ENCODE data around the gene EID1. TPM values are rescaled to one million over a fixed set of nuclear protein-coding genes. Genes with fewer than 3 reads are reported as not detected.
A peak's percentile ranks its signal among the peaks of the same experiment; 100 is the strongest.

The EID1 gene
- total RNA-seq, 1 experiment from 2014 or later: 104 TPM

DNA sequence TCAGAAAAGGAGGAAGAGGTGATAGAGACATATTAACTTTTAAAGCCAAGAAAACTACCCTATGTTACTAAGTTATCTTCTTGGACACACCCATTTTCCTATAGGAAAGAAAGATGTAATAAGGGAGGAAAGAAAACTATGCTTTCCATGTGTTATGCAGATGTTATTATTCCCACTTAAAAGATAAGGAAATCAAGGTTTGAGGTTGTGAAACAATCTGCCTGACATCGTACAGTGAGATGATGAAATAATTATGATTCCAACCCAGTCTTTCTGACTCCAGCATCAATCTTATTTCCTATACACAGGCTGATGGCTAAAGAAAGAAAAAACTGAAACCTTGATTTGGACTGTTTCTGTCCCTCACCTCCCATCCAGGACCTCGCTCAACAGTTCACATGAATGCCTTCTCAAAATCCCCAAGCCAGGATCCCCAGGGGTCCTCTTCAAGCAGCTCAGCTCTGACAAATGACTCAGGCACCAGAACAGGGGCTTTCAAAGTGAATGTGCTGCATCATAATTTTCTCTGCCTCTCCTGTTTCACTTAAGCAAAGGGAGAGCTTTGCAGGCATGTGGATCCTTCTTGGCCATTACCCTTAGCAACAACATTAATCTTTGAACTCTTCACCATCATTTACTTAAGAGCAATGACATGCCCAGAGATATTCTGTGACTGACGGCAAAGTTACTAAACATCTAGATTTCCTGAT, 12.4 kb upstream of the EID1 start:
- no peaks in the 10 kb centered on the region for H3K36me3 Mint-ChIP-seq
- H3K4me3 Mint-ChIP-seq: no peak overlapping the region
- H3K27me3 Mint-ChIP-seq (ENCODE audit: low read depth): no peaks in the 10 kb centered on the region
- TF ChIP-seq EMX1 (CRISPR knock-in tag; IDR thresholded peaks at IDR 0.05): no peak
- no peak for TF ChIP-seq PRRX2 (CRISPR knock-in tag; IDR thresholded peaks at IDR 0.05)
- no peak for TF ChIP-seq CBFB (CRISPR knock-in tag; IDR thresholded peaks at IDR 0.05; ENCODE audit: low read depth)
- TF ChIP-seq CREB1 (CRISPR knock-in tag; IDR thresholded peaks at IDR 0.05): no peak
- TF ChIP-seq ZNF138 (CRISPR knock-in tag; conservative IDR thresholded peaks at IDR 0.05): no peak
- TF ChIP-seq NR2C2 (CRISPR knock-in tag; IDR thresholded peaks at IDR 0.05): no peak
- no peak for TF ChIP-seq NR3C1 (CRISPR knock-in tag; conservative IDR thresholded peaks at IDR 0.05; ENCODE audit: low read depth)
- TF ChIP-seq ZNF671 (CRISPR knock-in tag; IDR thresholded peaks at IDR 0.05): no peak
- TF ChIP-seq, protein P1, sequence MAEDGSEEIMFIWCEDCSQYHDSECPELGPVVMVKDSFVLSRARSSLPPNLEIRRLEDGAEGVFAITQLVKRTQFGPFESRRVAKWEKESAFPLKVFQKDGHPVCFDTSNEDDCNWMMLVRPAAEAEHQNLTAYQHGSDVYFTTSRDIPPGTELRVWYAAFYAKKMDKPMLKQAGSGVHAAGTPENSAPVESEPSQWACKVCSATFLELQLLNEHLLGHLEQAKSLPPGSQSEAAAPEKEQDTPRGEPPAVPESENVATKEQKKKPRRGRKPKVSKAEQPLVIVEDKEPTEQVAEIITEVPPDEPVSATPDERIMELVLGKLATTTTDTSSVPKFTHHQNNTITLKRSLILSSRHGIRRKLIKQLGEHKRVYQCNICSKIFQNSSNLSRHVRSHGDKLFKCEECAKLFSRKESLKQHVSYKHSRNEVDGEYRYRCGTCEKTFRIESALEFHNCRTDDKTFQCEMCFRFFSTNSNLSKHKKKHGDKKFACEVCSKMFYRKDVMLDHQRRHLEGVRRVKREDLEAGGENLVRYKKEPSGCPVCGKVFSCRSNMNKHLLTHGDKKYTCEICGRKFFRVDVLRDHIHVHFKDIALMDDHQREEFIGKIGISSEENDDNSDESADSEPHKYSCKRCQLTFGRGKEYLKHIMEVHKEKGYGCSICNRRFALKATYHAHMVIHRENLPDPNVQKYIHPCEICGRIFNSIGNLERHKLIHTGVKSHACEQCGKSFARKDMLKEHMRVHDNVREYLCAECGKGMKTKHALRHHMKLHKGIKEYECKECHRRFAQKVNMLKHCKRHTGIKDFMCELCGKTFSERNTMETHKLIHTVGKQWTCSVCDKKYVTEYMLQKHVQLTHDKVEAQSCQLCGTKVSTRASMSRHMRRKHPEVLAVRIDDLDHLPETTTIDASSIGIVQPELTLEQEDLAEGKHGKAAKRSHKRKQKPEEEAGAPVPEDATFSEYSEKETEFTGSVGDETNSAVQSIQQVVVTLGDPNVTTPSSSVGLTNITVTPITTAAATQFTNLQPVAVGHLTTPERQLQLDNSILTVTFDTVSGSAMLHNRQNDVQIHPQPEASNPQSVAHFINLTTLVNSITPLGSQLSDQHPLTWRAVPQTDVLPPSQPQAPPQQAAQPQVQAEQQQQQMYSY (CRISPR knock-in tag; IDR thresholded peaks at IDR 0.05): no peak
- no peak for TF ChIP-seq AFF4 (CRISPR knock-in tag; IDR thresholded peaks at IDR 0.05; ENCODE audit: borderline replicate concordance)
- TF ChIP-seq, protein P2, sequence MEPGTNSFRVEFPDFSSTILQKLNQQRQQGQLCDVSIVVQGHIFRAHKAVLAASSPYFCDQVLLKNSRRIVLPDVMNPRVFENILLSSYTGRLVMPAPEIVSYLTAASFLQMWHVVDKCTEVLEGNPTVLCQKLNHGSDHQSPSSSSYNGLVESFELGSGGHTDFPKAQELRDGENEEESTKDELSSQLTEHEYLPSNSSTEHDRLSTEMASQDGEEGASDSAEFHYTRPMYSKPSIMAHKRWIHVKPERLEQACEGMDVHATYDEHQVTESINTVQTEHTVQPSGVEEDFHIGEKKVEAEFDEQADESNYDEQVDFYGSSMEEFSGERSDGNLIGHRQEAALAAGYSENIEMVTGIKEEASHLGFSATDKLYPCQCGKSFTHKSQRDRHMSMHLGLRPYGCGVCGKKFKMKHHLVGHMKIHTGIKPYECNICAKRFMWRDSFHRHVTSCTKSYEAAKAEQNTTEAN (CRISPR knock-in tag; IDR thresholded peaks at IDR 0.05): no peak
- no peak for TF ChIP-seq GABPB1 (CRISPR knock-in tag; IDR thresholded peaks at IDR 0.05)
- no peak for TF ChIP-seq ZNF317 (CRISPR knock-in tag; IDR thresholded peaks at IDR 0.05; ENCODE audit: borderline replicate concordance, low read depth)
- TF ChIP-seq KAT7 (CRISPR knock-in tag; IDR thresholded peaks at IDR 0.05; ENCODE audit: borderline replicate concordance): no peak
- no peak for TF ChIP-seq IRF2 (CRISPR knock-in tag; IDR thresholded peaks at IDR 0.05; ENCODE audit: borderline replicate concordance, low read depth)
- no peak for TF ChIP-seq ZNF219 (CRISPR knock-in tag; IDR thresholded peaks at IDR 0.05; ENCODE audit: borderline replicate concordance)
- no peak for TF ChIP-seq ATF1 (CRISPR knock-in tag; IDR thresholded peaks at IDR 0.05)
- no peak for TF ChIP-seq ZNF121 (CRISPR knock-in tag; IDR thresholded peaks at IDR 0.05)
- TF ChIP-seq ZNF232 (CRISPR knock-in tag; IDR thresholded peaks at IDR 0.05): no peak
- TF ChIP-seq ELF4 (CRISPR knock-in tag; IDR thresholded peaks at IDR 0.05; ENCODE audit: low read depth): no peak
- ChIA-PET POLR2A (no interaction called here), CTCF (interaction anchor here (1.1 to 1.4 kb wide), 2 partner anchors 9 to 110 kb away, joined by 3 to 5 read pairs; no protein-coding TSS in a partner anchor)
- ATAC-seq: peak; percentile 40; the same call in 1 of the 2 replicates
- no peaks in the 10 kb centered on the region for H3K9me3 Mint-ChIP-seq
- H3K27ac Mint-ChIP-seq: no peak overlapping the region
- peaks cover 11% of the 10 kb centered on the region for H3K4me1 Mint-ChIP-seq
- DNase-seq (ENCODE audit: low spot score): no peak

Data from WTC11 (cell line).